HepG2 (cell line): Measurements from ENCODE around the gene CCDC33. TPM values are rescaled to one million over a fixed set of nuclear protein-coding genes. Genes with fewer than 3 reads are reported as not detected.

Source experiments
- ATAC-seq: fragments of 200-7000 bp; cut with Tn5 transposase; 3 replicates; pipeline ENCODE4 v1.9.1; 2020; ENCODE audit warnings: mild to moderate bottlenecking, moderate library complexity
- BruUV-seq: library from RNA; stranded (reverse); fragments of 400-500 nt; replicated peaks from 2 replicates; lab custom pipeline; 2021; lab: Mats Ljungman, UMichigan
- CTCF ChIA-PET: fragments of 300-600 bp; formaldehyde crosslinking; extraction: SDS; loops from one replicate; lab custom pipeline; 2021; ENCODE audit warnings: low total read pairs, inconsistent platforms, low intra/inter-chr PET ratio; lab: Yijun Ruan, JAX
- POLR2A ChIA-PET: fragments of 350-600 bp; sonication (Branson Sonifier 250); formaldehyde crosslinking; loops from one replicate; lab custom pipeline; 2020; ENCODE audit warnings: antibody characterized with exemption, inconsistent platforms; lab: Yijun Ruan, JAX
- DNase-seq: peaks from one replicate; pipeline ENCODE4 v3.0.0-alpha.2; 2015; ENCODE audit warnings: low spot score
- FAIRE-seq: peaks from 3 replicates; lab custom pipeline; 2011; peaks lifted over from hg19 to GRCh38; lab: Jason Lieb, UNC
- H2AFZ ChIP-seq: one replicate; pipeline ENCODE4 v1.6.1; 2011; ENCODE audit warnings: low read length, inconsistent platforms
- H3K27ac ChIP-seq: fragments of 300-600 bp; 3 replicates; pipeline ENCODE4 v1.8.0; 2011; ENCODE audit warnings: mixed run types, mild to moderate bottlenecking, mixed read lengths, low read length, inconsistent platforms; ENCODE audit not compliant: insufficient read depth; ENCODE audit errors: extremely low read length
- H3K27me3 ChIP-seq, 2 experiments: fragments of 200-600 bp in 1 of 2; 2 replicates in 1 of 2; 3 replicates in 1 of 2; pipeline versions ENCODE4 v1.6.0 to v1.8.0; 2011; ENCODE audit warnings: low read length in 2 of 2, mild to moderate bottlenecking in 2 of 2, moderate library complexity in 2 of 2, inconsistent platforms in 1 of 2; ENCODE audit not compliant: insufficient read depth in 2 of 2, control insufficient read depth in 1 of 2
- H3K36me3 ChIP-seq, 2 experiments: fragments of 200-600 bp in 1 of 2; replicated peaks in 1 of 2; 2 replicates in 1 of 2; 3 replicates in 1 of 2; pipeline versions ENCODE4 v1.5.1 to v1.8.0; 2011; ENCODE audit warnings: low read length in 2 of 2, inconsistent platforms in 1 of 2; ENCODE audit not compliant: insufficient read depth in 2 of 2, control insufficient read depth in 1 of 2
- H3K4me1 ChIP-seq: 2 replicates; pipeline ENCODE4 v1.5.1; 2012; ENCODE audit warnings: low read length, inconsistent platforms; ENCODE audit not compliant: insufficient read depth
- H3K4me2 ChIP-seq: 2 replicates; pipeline ENCODE4 v1.6.0; 2011; ENCODE audit warnings: low read depth, low read length, inconsistent platforms
- H3K4me3 ChIP-seq, 3 experiments: fragments of 200-600 bp in 1 of 3; sonication (generic), shearing (Covaris generic) in 1 of 3; replicated peaks in 1 of 3; 2 replicates each; pipeline ENCODE4 v1.5.1; 2011 to 2016; ENCODE audit warnings: low read length in 3 of 3, inconsistent platforms in 2 of 3, low read depth in 2 of 3, mild to moderate bottlenecking in 2 of 3, control low read depth in 1 of 3, mixed read lengths in 1 of 3; ENCODE audit not compliant: insufficient read depth in 1 of 3
- H3K79me2 ChIP-seq: one replicate; pipeline ENCODE4 v1.6.1; 2011; ENCODE audit warnings: low read length, inconsistent platforms; ENCODE audit not compliant: insufficient read depth
- H3K9ac ChIP-seq: 2 replicates; pipeline ENCODE4 v1.6.0; 2011; ENCODE audit warnings: mild to moderate bottlenecking, low read depth, low read length, inconsistent platforms; ENCODE audit not compliant: insufficient read depth
- H3K9me3 ChIP-seq: 2 replicates; pipeline ENCODE4 v1.5.1; 2012; ENCODE audit warnings: mild to moderate bottlenecking, low read length
- H4K20me1 ChIP-seq: 2 replicates; pipeline ENCODE4 v1.6.0; 2011; ENCODE audit warnings: inconsistent platforms, mild to moderate bottlenecking, low read length, moderate library complexity; ENCODE audit not compliant: insufficient read depth
- HMGXB4 ChIP-seq, 2 experiments: sonication (generic) in 1 of 2; formaldehyde crosslinking in 1 of 2; IDR thresholded peaks; 2 replicates each; pipeline versions ENCODE4 v1.4.0 to v1.6.1; 2018 to 2020; ENCODE audit warnings: missing genetic modification reagents in 2 of 2, borderline replicate concordance in 1 of 2, low read depth in 1 of 2, mild to moderate bottlenecking in 1 of 2, missing biosample characterization in 1 of 2
- ZBTB43 ChIP-seq: sonication (generic); formaldehyde crosslinking; conservative IDR thresholded peaks from 2 replicates; pipeline ENCODE4 v1.4.0; 2020; ENCODE audit warnings: missing genetic modification reagents
- ZNF329 ChIP-seq: sonication (generic); formaldehyde crosslinking; IDR thresholded peaks from 2 replicates; pipeline ENCODE4 v1.9.0; 2021; ENCODE audit warnings: low read depth, mild to moderate bottlenecking, missing genetic modification reagents
- WGBS: methylation state at CpG from one replicate; pipeline ENCODE4 v1.1.6; 2017; ENCODE audit warnings: low lambda C conversion rate; 5-methylcytosine and 5-hydroxymethylcytosine counted together
- in situ Hi-C: cut with HindIII; loops from 2 replicates; pipeline ENCODE4 v1.10.0; 2017; ENCODE audit warnings: low pct_unique_long_range_greater_than_20kb; ENCODE audit not compliant: extremely low pct_ligation_motif_present
- intact Hi-C: fragments of 100-400 bp; cut with micrococcal nuclease; formaldehyde crosslinking; loops from one replicate; pipeline ENCODE4 v1.10.0; 2022; ENCODE audit not compliant: unreplicated experiment
- polyA plus RNA-seq, 8 experiments: library from polyadenylated mRNA; depleted of rRNA in 3 of 8; stranded (reverse) in 7 of 8; unstranded in 1 of 8; fragments of >200 nt; fragmentation: Illumina TruSeq in 4 of 8; extraction: Trizol in 4 of 8; gene quantifications; 2 replicates each; pipeline versions ENCODE4 v1.2.1 to v1.2.3, GENCODE V29; 2011 to 2016; ENCODE audit warnings: low read depth in 4 of 8, missing spikeins in 1 of 8, mixed read lengths in 1 of 8; ENCODE audit not compliant: insufficient read depth in 1 of 8
- total RNA-seq, 5 experiments: library from RNA; depleted of rRNA; stranded (reverse); fragments of >200 nt; fragmentation: Illumina TruSeq; extraction: Trizol; gene quantifications; 2 replicates each; pipeline ENCODE4 v1.2.3, GENCODE V29; 2016; ENCODE audit warnings: low read depth in 1 of 5
- TF ChIP-seq, protein P1 (sequence below): sonication (generic); formaldehyde crosslinking; conservative IDR thresholded peaks from 2 replicates; pipeline ENCODE4 v1.8.0; 2022; ENCODE audit warnings: mild to moderate bottlenecking, moderate library complexity, missing genetic modification reagents

CCDC33 gene
- total and polyA plus RNA-seq, 2 of the 13 experiments (the other 11 are each of a cell fraction or from before 2014, with no cell fraction given) = 0.30 TPM; not detected in 1

DNA sequence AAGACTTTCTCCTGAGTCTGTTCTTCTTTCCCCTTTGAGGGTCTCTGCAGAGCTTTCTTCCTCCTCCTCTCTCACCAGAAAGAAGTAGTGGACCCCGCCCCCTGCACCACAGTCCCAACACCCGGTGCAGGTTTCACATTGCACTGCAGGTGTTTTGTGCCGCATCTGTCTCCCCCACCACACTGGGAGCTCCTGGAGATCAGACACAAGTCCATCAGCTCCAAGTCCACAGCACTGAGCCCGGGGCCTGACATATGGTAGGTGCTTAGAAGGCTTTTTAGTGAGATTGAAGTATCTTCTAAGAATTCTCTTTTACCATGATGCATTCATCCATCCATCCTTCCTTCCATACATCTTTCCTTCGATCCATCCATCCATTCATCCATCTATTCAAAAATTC is 43.4 kb upstream of the CCDC33 start (continued):
- TF ChIP-seq ZBTB43 (CRISPR knock-in tag) (no peak), HMGXB4 (CRISPR knock-in tag; IDR thresholded peaks at IDR 0.05; ENCODE audit: borderline replicate concordance in 1 of 2, low read depth in 1 of 2) (no peak)
- TF ChIP-seq, protein P1, sequence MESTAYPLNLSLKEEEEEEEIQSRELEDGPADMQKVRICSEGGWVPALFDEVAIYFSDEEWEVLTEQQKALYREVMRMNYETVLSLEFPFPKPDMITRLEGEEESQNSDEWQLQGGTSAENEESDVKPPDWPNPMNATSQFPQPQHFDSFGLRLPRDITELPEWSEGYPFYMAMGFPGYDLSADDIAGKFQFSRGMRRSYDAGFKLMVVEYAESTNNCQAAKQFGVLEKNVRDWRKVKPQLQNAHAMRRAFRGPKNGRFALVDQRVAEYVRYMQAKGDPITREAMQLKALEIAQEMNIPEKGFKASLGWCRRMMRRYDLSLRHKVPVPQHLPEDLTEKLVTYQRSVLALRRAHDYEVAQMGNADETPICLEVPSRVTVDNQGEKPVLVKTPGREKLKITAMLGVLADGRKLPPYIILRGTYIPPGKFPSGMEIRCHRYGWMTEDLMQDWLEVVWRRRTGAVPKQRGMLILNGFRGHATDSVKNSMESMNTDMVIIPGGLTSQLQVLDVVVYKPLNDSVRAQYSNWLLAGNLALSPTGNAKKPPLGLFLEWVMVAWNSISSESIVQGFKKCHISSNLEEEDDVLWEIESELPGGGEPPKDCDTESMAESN (CRISPR knock-in tag) = no peak

- CTCF ChIA-PET = no interaction called here
Measured at GRCh38 chr15:74193299-74193718, 42.8 kb upstream of the CCDC33 start.

More at GRCh38 chr15:74193299-74193718, 42.8 kb upstream of the CCDC33 start:
- no peak overlapping the region for H3K9ac ChIP-seq
- H2AFZ ChIP-seq = no peak overlapping the region
- no peaks in the 10 kb centered on the region for H3K27me3 ChIP-seq
- H3K27ac ChIP-seq = no peak overlapping the region
- no peak for FAIRE-seq
- H4K20me1 ChIP-seq = no peaks in the 10 kb centered on the region
- intact Hi-C loops (no loop called here), in situ Hi-C loops (no loop called here)
- no peaks in the 10 kb centered on the region for H3K36me3 ChIP-seq
- WGBS = 56% methylated on average over 3 of the region's 4 CpGs
- POLR2A ChIA-PET = no interaction called here
- no TSS peak for BruUV-seq
- no peak for DNase-seq
- no peaks in the 10 kb centered on the region for H3K79me2 ChIP-seq
- ATAC-seq = no peak
- H3K4me2 ChIP-seq = no peak overlapping the region
- H3K4me1 ChIP-seq = 0 out of 2 replicates have a peak, but pooled peaks cover 8% of the 10 kb centered on the region
- TF ChIP-seq ZNF329 (CRISPR knock-in tag) = no peak
- H3K4me3 ChIP-seq = no peak overlapping the region
- no peaks in the 10 kb centered on the region for H3K9me3 ChIP-seq
